DND-41 (cell line): ENCODE data around the gene EPHB2.

Experiments
- ATAC-seq: fragments of 200-7000 bp; cut with Tn5 transposase; 3 replicates; pipeline ENCODE4 v1.9.1; 2021; ENCODE audit warnings: low read depth; ENCODE audit not compliant: insufficient read depth
- DNase-seq: peaks from one replicate; pipeline ENCODE4 v3.0.0-alpha.2; 2020
- H2AFZ ChIP-seq: 2 replicates; pipeline ENCODE4 v1.6.0; 2012; ENCODE audit warnings: low read depth, low read length
- H3K27ac ChIP-seq: 2 replicates; pipeline ENCODE4 v1.5.1; 2012; ENCODE audit warnings: low read length, inconsistent platforms
- H3K27me3 ChIP-seq: fragments of 200-600 bp; sonication (generic); 2 replicates; pipeline ENCODE4 v1.6.0; 2012; ENCODE audit warnings: low read length, mild to moderate bottlenecking, inconsistent platforms; ENCODE audit not compliant: insufficient read depth, poor library complexity
- H3K36me3 ChIP-seq: 2 replicates; pipeline ENCODE4 v1.5.1; 2012; ENCODE audit warnings: low read length, inconsistent platforms; ENCODE audit not compliant: insufficient read depth
- H3K4me1 ChIP-seq: 2 replicates; pipeline ENCODE4 v1.5.1; 2012; ENCODE audit warnings: mild to moderate bottlenecking, low read length; ENCODE audit not compliant: insufficient read depth
- H3K4me2 ChIP-seq: 2 replicates; pipeline ENCODE4 v1.6.0; 2012; ENCODE audit warnings: mild to moderate bottlenecking, moderate library complexity, low read length, inconsistent platforms; ENCODE audit not compliant: insufficient read depth
- H3K4me3 ChIP-seq, 2 experiments: fragments of 200-600 bp in 1 of 2; shearing (Covaris generic) in 1 of 2; 2 replicates each; pipeline ENCODE4 v1.5.1; 2012 to 2016; ENCODE audit warnings: inconsistent platforms in 2 of 2, low read length in 2 of 2, mild to moderate bottlenecking in 2 of 2, low read depth in 1 of 2, moderate library complexity in 1 of 2
- H3K79me2 ChIP-seq: 2 replicates; pipeline ENCODE4 v1.6.0; 2012; ENCODE audit warnings: low read length, inconsistent platforms; ENCODE audit not compliant: insufficient read depth
- H3K9ac ChIP-seq: 2 replicates; pipeline ENCODE4 v1.6.0; 2012; ENCODE audit warnings: low read depth, mild to moderate bottlenecking, inconsistent platforms, low read length, moderate library complexity
- H3K9me3 ChIP-seq: 2 replicates; pipeline ENCODE4 v1.5.1; 2012; ENCODE audit warnings: low read length, moderate library complexity, mild to moderate bottlenecking, inconsistent platforms; ENCODE audit not compliant: insufficient read depth, severe bottlenecking
- H4K20me1 ChIP-seq: 2 replicates; pipeline ENCODE4 v1.6.0; 2012; ENCODE audit warnings: low read length; ENCODE audit not compliant: insufficient read depth
- CTCF ChIP-seq: IDR thresholded peaks from 2 replicates; pipeline ENCODE4 v1.5.1; 2012; ENCODE audit warnings: borderline replicate concordance, low read length, moderate library complexity, mild to moderate bottlenecking; ENCODE audit not compliant: poor library complexity, severe bottlenecking; ENCODE audit errors: extremely low read depth
- EZH2 ChIP-seq: IDR thresholded peaks from 3 replicates; pipeline ENCODE4 v1.6.1; 2012; ENCODE audit warnings: borderline replicate concordance, low read depth, mild to moderate bottlenecking, moderate library complexity, low read length, inconsistent platforms; ENCODE audit not compliant: severe bottlenecking

The EPHB2 gene

GRCh38 chr1:22681556-22682276, 28.9 kb upstream of the EPHB2 start:
- Histone ChIP-seq H3K4me3 (no peak overlapping the region), H3K36me3 (no peaks in the 10 kb centered on the region), H3K9ac (no peak overlapping the region), H3K4me2 (no peak overlapping the region), H3K27me3 (no peaks in the 10 kb centered on the region), H4K20me1 (no peaks in the 10 kb centered on the region), H3K4me1 (no peaks in the 10 kb centered on the region), H3K27ac (no peak overlapping the region), H3K79me2 (no peaks in the 10 kb centered on the region), H3K9me3 (no peaks in the 10 kb centered on the region), H2AFZ (no peak overlapping the region)
- DNase-seq = no peak
- TF ChIP-seq CTCF (no peak), EZH2 (no peak)
- ATAC-seq = no peak

GRCh38 chr1:22683547-22683946, 27.1 kb upstream of the EPHB2 start:
- ATAC-seq = no peak
- Histone ChIP-seq H3K4me1 (no peaks in the 10 kb centered on the region), H3K9me3 (no peaks in the 10 kb centered on the region), H4K20me1 (no peaks in the 10 kb centered on the region), H3K27me3 (no peaks in the 10 kb centered on the region), H3K36me3 (no peaks in the 10 kb centered on the region), H3K9ac (no peak overlapping the region), H3K4me2 (no peak overlapping the region), H3K4me3 (no peak overlapping the region), H2AFZ (no peak overlapping the region), H3K27ac (no peak overlapping the region), H3K79me2 (no peaks in the 10 kb centered on the region)
- no peak for DNase-seq
- TF ChIP-seq CTCF (no peak), EZH2 (no peak)

- no peak for ATAC-seq
Measured at GRCh38 chr1:22685591-22686059, 25.0 kb upstream of the EPHB2 start.

More at GRCh38 chr1:22685591-22686059, 25.0 kb upstream of the EPHB2 start:
- Histone ChIP-seq H3K36me3 (no peaks in the 10 kb centered on the region), H3K27ac (no peak overlapping the region), H2AFZ (no peak overlapping the region), H3K4me2 (no peak overlapping the region), H3K27me3 (no peaks in the 10 kb centered on the region), H3K4me1 (no peaks in the 10 kb centered on the region), H3K9me3 (no peaks in the 10 kb centered on the region), H3K4me3 (no peak overlapping the region), H4K20me1 (no peaks in the 10 kb centered on the region), H3K9ac (no peak overlapping the region), H3K79me2 (no peaks in the 10 kb centered on the region)
- no peak for DNase-seq
- TF ChIP-seq CTCF = no peak
- TF ChIP-seq EZH2 = no peak
